ENCODE measurements around the gene CARTPT.

CARTPT gene

DNA sequence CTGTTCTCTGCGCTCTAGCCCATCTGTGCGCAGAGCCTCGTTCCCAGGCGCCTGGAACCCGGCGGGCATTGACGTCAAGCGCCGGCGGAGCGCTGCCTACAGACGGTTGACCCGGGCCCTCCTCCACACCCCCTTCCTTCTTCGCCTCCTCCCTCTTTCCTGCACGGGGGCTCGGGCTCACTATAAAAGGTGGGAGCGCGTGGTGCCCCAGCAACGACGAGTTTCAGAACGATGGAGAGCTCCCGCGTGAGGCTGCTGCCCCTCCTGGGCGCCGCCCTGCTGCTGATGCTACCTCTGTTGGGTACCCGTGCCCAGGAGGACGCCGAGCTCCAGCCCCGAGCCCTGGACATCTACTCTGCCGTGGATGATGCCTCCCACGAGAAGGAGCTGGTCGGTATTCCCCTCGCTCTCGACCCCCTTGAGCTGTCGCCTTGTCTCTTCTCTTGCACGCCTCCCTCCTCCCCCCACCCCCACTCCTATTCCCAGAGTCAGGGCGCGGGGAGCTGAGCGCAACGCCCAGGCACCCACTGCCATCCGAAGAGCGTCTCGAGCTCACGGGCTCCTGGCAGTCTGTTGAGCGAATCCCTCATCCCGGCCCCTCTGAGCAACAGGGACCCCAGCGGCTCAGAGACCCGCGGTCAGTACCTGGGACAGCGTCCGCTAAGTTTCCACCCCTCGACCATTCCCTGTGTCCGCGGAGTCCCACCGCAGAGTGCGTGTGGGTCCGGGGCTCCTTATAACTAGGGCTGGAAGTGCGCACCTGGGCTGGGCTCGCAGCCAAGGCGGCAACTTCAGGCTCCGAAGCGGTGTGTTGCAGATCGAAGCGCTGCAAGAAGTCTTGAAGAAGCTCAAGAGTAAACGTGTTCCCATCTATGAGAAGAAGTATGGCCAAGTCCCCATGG lies at the start of gene CARTPT:
CARTPT (plus strand) TSS at position 213 of the 902 bp plus-strand sequence; CDS start at position 232, 19 bp downstream.
- H3K4me3 ChIP-seq (replicated peaks; ENCODE audit: low read depth, low read length) = no peak within 1 kb of the TSS
- no peak for TF ChIP-seq CTCF (IDR thresholded peaks at IDR 0.05; ENCODE audit: low read depth, low read length, missing control alignments)
- DNase-seq (ENCODE audit: extremely low read depth, low read depth) = no peak

- no peak overlapping the region for H3K4me3 ChIP-seq (replicated peaks; ENCODE audit: low read depth, low read length)
- TF ChIP-seq CTCF (IDR thresholded peaks at IDR 0.05; ENCODE audit: low read depth, low read length, missing control alignments) = no peak
- no peak for DNase-seq (ENCODE audit: extremely low read depth, low read depth)
Measured at GRCh38 chr5:71677977-71678376, 41.1 kb upstream of the CARTPT start.

- no peak overlapping the region for H3K4me3 ChIP-seq (replicated peaks; ENCODE audit: low read depth, low read length)
- DNase-seq (ENCODE audit: extremely low read depth, low read depth) = no peak
- TF ChIP-seq CTCF (IDR thresholded peaks at IDR 0.05; ENCODE audit: low read depth, low read length, missing control alignments) = no peak
Measured at GRCh38 chr5:71679714-71680113, 39.4 kb upstream of the CARTPT start.

- no peak for TF ChIP-seq CTCF (IDR thresholded peaks at IDR 0.05; ENCODE audit: low read depth, low read length, missing control alignments)
- no peak overlapping the region for H3K4me3 ChIP-seq (replicated peaks; ENCODE audit: low read depth, low read length)
Measured at GRCh38 chr5:71680510-71680909, 38.6 kb upstream of the CARTPT start.

GRCh38 chr5:71681296-71681695 lies 37.8 kb upstream of the CARTPT start:
- no peak for DNase-seq (ENCODE audit: extremely low read depth, low read depth)
- TF ChIP-seq CTCF (IDR thresholded peaks at IDR 0.05; ENCODE audit: low read depth, low read length, missing control alignments) = no peak
- H3K4me3 ChIP-seq (replicated peaks; ENCODE audit: low read depth, low read length) = no peak overlapping the region

More at GRCh38 chr5:71680510-71680909, 38.6 kb upstream of the CARTPT start:
- DNase-seq (ENCODE audit: extremely low read depth, low read depth) = no peak

- DNase-seq (ENCODE audit: extremely low read depth, low read depth) = no peak
- no peak for TF ChIP-seq CTCF (IDR thresholded peaks at IDR 0.05; ENCODE audit: low read depth, low read length, missing control alignments)
- no peak overlapping the region for H3K4me3 ChIP-seq (replicated peaks; ENCODE audit: low read depth, low read length)
Measured at GRCh38 chr5:71684309-71684708, 34.8 kb upstream of the CARTPT start.

Measured in HFF-Myc (cell line).